IMR-90 (cell line): Measurements from ENCODE around the gene GMPPB.

Experiments used
- CEBPB ChIP-seq: IDR thresholded peaks from 2 replicates; pipeline ENCODE4 v1.6.1; 2012; ENCODE audit warnings: low read depth, low read length, improper control_type of control experiment
- CHD1 ChIP-seq: IDR thresholded peaks from 2 replicates; pipeline ENCODE4 v1.6.1; 2012; ENCODE audit warnings: low read depth, low read length, improper control_type of control experiment
- MAFK ChIP-seq: IDR thresholded peaks from 2 replicates; pipeline ENCODE4 v1.6.1; 2012; ENCODE audit warnings: low read depth, low read length, improper control_type of control experiment
- MXI1 ChIP-seq: IDR thresholded peaks from 2 replicates; pipeline ENCODE4 v1.6.1; 2012; ENCODE audit warnings: low read depth, mild to moderate bottlenecking, low read length, moderate library complexity, borderline replicate concordance
- NFE2L2 ChIP-seq: fragments of 150-350 bp; IDR thresholded peaks from 2 replicates; pipeline ENCODE4 v1.6.1; 2016; ENCODE audit warnings: low read depth, mild to moderate bottlenecking, low read length
- POLR2A ChIP-seq: IDR thresholded peaks from 2 replicates; pipeline ENCODE4 v1.6.1; 2012; ENCODE audit warnings: mild to moderate bottlenecking, low read depth, low read length
- RFX5 ChIP-seq: IDR thresholded peaks from 2 replicates; pipeline ENCODE4 v1.8.0; 2012; ENCODE audit warnings: low read depth, mild to moderate bottlenecking, low read length, moderate library complexity
- TF ChIP-seq, protein P1 (sequence below): conservative IDR thresholded peaks from 2 replicates; pipeline ENCODE4 v1.5.1; 2012; ENCODE audit warnings: mild to moderate bottlenecking, low read depth, low read length, improper control_type of control experiment
- TF ChIP-seq, protein P2 (sequence below): fragments of 150-350 bp; IDR thresholded peaks from 2 replicates; pipeline ENCODE4 v1.6.1; 2017; ENCODE audit warnings: mild to moderate bottlenecking, antibody characterized with exemption, low read length, low read depth

DNA sequence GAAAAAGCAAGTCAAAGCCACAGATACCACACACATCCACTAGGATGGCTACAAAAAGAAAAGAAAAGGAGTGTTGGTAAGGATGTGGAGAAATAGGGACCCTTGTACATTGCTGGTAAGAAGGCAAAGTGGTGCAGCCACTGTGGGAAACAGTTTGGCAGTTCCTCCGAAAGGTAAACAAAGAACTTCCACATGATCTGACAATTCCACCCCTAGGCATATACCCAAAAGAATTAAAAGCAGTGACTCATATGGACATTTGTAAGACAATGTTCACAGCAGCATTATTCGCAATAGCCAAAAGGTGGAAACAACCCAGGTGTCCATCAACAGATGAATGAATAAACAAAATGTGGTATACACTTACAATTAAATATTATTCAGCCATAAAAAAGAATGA, 22.2 kb upstream of the GMPPB start:
- TF ChIP-seq POLR2A (no peak), NFE2L2 (no peak), MAFK (no peak), CHD1 (no peak), RFX5 (no peak), MXI1 (no peak), CEBPB (no peak)
- TF ChIP-seq, protein P1, sequence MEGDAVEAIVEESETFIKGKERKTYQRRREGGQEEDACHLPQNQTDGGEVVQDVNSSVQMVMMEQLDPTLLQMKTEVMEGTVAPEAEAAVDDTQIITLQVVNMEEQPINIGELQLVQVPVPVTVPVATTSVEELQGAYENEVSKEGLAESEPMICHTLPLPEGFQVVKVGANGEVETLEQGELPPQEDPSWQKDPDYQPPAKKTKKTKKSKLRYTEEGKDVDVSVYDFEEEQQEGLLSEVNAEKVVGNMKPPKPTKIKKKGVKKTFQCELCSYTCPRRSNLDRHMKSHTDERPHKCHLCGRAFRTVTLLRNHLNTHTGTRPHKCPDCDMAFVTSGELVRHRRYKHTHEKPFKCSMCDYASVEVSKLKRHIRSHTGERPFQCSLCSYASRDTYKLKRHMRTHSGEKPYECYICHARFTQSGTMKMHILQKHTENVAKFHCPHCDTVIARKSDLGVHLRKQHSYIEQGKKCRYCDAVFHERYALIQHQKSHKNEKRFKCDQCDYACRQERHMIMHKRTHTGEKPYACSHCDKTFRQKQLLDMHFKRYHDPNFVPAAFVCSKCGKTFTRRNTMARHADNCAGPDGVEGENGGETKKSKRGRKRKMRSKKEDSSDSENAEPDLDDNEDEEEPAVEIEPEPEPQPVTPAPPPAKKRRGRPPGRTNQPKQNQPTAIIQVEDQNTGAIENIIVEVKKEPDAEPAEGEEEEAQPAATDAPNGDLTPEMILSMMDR: no peak
- TF ChIP-seq, protein P2, sequence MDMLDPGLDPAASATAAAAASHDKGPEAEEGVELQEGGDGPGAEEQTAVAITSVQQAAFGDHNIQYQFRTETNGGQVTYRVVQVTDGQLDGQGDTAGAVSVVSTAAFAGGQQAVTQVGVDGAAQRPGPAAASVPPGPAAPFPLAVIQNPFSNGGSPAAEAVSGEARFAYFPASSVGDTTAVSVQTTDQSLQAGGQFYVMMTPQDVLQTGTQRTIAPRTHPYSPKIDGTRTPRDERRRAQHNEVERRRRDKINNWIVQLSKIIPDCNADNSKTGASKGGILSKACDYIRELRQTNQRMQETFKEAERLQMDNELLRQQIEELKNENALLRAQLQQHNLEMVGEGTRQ: no peak
